ENCODE measurements around the gene TMEM156.

GRCh38 chr4:39068907-39069306, 36.7 kb upstream of the TMEM156 start:
- TF ChIP-seq GATA2 (IDR thresholded peaks at IDR 0.05; ENCODE audit: low read depth, low read length) (no peak), GATA3 (IDR thresholded peaks at IDR 0.05; ENCODE audit: low read depth, low read length) (no peak)
